OCI-M2 (cell line): ENCODE measurements around the gene CLDN12.

Experiments used
- DNase-seq: peaks from one replicate; lab custom pipeline; 2025; ENCODE audit not compliant: unreplicated experiment; lab: John Stamatoyannopoulos, UW

The CLDN12 gene

DNA sequence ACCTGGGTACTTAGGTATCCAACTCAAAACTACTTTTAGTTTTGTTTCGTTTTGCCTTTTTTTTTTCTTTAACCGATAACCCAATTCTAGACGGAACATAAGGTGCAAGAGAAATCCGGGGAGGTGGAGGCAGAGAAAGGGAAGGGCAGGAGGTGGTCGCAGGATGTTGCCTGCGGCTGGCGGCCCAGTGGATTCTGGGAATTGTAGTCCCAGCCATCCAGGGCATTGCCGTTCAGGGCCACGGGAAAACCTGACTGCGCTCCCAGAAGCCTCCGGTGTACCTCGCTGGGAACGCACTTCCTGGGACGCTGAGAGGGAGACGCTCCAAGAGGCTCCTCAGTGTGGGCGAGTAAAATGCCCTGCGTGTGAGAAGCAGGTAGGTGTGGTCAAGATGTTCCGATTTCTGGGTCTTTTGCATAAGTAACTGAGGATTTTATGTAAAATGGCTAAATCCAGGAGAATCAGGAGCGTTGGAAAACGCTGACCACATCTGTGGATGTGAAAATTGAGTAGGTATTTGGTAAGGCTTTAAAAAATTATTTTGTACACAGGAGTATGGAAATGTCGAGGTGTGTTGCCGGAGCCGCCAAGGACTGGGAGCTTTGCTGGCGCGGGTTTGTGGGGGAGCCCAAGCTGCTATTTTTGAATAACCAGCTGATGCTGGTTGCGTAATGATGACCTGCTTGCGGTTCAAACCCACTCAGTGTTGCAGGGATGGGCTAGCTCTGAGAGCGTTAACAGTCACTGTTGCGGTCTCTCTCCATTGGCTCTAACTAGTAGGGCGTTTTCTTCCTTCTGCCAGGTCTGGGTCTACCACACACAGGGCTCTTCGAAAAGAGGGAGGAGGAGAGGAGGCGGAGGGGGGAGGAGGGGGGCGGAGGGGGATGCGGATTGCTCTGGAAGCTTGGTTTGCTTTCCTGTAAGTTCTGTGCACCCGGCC lies at the start of gene CLDN12:
CLDN12 (plus strand) TSS at position 288 of the 940 bp plus-strand sequence. CDS start 9,216 bp downstream, outside the sequence.
- peak; percentile 42 for DNase-seq

DNA sequence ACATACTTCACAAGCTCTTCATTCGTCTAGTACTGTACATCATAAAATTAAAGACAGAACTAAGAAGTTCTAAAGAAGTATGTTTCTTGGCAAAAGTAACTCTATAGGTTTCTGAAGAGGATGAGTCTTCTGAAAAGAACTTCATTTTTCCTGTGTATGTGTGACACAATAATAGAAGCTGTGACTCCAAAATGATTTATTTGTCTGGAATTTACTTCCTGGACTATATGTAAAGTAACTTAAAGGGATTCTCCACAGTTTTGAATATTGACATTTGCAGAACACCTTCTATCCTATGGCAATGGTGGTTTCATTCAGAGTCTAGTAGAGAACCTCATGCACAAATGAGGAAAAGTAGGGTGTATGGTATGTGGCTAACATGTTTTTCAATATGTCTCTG lies 19.8 kb upstream of the CLDN12 start:
- DNase-seq = no peak

DNA sequence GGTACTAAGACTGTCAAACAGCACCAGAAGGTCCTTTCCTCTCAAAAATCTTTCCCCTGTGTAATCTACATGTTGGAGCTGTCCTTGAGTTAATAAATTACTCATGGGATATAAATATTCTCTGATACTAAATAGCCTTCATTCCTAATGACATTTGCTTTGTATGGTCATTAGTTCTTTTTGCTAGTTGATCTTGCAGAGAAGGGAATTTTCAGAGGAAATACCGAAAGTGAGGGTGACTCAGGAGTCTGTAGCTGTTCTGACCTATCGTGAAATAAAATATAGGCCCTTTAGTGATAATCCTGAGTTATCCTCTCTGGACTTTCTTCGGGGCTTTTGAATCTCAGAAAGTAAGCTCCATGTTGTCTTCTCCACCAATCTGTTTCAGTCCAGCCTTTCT lies 19.4 kb upstream of the CLDN12 start:
- DNase-seq = no peak

DNA sequence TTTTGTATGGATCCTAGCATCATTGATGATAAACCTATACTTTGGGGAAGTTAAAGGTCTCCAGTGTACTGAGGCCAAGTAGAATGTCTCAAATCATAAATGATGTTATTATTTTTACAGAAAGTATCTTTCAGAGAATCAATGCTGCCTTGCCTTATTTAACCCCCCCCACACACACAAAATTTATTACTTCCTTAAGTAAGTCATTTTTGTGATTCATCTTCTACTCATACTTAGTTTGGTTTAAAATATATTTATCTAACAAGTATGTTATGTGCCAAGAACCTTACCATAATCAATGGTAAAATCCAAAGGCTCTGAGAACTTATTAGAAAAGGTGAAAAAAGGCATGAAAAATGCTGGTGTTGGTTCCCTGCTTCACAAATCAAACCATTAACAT lies 18.8 kb upstream of the CLDN12 start:
- DNase-seq = no peak

DNA sequence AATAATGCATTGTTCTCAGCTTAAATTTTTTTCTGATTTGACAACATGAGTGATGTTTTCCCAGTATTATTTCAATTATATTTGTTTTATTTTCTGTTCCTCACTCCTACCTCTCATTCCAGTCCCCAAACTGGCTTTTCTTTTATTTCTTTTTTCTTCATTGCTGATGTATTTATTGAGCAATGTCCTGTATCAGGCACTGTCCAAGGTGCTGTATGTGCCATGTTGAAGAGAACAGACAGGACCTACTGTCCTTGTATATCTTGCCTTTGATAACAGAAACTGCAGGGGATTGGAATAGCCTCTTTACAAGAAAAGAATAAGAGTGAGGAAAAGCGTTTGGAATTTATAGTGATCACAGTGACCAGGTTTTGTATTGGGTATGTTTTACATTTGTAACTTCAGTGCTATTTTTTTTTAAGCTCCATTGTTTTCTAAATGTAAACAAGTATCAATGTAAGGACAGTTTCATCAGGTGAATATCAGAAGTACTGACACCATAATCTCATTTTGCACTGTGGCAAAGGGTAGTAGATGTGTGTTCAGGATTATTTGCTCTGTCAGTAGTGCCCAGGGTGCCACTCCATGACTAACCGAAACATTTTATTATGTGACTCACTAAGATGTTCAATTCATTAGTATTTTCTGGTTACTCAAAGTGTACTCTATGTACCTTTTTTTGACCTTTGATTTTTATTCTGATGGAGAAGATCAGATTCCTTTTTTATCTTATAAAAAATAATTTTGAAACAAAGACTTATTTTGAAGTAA lies 15.6 kb upstream of the CLDN12 start:
- no peak for DNase-seq

DNA sequence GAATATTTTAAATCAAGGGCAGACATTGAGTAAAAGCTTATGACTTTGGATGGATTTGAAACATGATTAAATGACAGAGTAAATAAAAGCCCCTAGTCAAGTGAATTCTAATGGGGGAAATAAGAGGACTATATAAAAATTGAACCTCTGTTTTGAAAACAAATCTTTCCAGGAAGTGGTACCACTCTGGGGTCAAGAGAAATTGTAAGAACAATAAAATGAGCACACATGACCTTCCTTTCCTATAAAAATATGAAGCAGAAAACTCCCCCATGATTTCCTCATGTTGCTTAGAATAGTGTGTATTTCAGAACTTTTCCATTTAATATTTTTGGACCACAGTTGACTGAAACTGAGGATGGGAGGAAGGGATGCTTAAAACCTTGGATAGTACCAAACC lies 12.3 kb upstream of the CLDN12 start:
- DNase-seq = no peak

DNA sequence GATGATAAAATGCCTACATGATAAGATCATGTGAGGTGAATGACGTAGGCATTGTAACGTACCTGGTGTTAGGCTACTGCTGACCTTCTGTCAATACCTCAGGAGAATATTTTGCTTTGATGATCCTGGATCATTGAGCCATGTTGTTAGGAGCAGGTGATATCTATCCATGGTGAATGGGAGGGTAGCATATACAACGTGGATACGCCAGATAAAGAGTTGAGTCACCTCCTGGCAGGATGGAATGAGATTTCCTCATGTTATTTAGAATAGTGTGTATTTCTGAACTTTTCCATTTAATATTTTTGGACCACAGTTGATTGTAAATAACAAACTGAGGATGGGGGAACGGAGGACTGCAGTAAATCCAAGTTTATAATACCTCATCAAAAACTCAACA lies 11.8 kb upstream of the CLDN12 start:
- no peak for DNase-seq

DNA sequence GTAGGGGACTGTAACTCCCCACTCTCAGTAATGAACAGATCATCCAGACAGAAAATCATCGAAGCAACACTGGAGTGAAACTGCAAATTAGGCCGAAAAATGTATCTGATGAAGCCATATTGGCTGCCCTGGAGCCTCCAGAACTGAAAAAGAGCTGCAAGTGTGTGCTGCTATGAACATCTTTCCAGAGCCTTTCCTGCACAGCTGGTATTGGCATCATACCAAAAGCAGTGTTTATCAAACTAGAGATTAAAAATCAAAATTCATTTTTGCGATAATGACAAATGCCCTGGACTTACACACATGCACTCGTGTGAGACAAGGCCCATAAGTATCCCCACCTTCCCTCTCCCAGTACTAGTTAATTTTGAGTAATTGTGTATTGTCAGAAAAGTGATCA lies 6.8 kb upstream of the CLDN12 start:
- DNase-seq = no peak

DNA sequence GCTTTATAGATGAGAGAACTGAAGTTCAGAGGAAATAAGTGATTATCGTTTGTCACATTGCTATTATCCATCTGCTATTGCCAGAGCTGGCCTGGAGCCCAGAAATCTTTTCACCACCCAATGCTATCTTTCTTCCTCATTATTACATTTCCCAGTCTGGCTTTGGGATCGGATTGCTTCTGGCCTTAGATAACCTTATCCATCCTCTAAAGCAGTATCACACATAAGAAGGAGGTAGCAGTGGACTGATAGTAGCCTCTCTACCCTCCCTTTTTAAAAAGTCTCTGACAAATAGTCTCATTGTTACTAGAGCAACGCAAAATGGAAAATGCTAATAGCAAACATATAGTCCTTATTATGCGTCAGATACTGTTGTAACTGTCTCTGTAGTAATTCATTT lies 1.3 kb upstream of the CLDN12 start:
- DNase-seq = no peak

DNA sequence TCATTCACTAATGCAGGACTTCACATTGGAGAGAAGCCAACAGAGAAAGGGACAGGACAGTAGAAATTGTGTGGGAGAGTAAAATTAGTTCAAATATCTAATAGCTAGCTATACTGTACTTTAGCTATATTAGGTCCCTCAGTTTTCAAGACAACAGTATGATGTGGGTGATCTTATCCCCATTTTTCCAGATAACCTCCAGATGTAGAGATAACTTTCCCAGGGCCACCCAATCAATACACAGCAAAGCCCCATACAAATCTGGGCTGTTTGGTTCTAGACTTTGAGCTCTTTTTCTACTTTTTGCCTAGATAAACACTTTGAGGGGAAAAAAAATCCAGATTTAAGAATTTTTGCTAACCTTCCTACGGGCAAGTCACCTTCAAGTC lies 482 bp upstream of the CLDN12 start:
- no peak for DNase-seq

DNA sequence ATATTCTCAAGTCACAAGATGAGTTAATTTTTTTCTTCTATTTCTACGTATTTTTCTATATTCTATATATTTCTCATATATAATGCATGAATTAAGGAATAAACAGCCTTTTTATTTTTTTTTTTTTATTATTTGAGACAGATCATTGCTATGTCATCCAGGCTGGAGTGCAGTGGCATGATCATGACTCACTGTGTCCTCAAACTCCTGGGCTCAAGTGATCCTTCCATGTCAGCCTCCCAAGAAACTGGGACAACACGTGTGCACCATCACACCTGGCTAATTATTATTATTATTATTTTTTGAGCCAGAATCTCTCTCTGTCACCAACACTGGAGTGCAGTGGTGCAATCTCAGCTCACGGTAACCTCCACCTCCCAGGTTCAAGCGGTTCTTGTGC lies 1.5 kb downstream of the CLDN12 start:
- no peak for DNase-seq

DNA sequence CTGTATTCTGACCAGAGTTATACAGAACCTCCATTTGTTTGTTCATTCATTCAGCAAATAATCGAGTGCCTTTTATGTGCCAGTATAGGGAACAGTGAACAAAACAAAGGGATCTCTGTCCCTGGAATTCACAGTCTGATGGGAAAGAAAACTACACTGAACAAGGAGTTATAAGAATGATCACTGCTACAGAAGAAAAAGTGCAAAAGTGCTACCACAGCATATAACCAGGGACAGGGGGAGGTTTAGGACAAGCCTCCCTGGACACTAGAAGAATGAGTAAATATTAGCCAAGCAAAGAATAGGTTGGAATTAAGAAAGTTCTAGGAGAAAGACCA lies 4.2 kb downstream of the CLDN12 start:
- no peak for DNase-seq

DNA sequence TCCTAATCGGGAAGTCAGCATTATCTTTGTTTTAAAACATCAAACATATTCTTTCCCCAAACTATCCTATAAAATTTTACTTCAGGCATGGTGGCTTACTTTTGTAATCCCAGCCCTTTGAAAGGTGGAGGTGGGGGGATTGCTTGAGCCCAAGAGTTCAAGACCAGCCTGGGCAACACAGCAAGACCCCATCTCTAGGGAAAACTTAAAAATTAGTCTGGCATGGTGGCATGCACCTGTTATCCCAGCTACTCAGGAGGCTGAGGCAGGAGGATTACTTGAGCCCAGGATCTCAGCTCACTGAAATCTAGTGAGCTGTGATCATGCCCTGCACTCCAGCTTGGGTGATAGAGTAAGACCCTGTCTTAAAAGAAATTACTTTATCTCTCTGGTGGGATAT lies 4.9 kb downstream of the CLDN12 start:
- DNase-seq = no peak

DNA sequence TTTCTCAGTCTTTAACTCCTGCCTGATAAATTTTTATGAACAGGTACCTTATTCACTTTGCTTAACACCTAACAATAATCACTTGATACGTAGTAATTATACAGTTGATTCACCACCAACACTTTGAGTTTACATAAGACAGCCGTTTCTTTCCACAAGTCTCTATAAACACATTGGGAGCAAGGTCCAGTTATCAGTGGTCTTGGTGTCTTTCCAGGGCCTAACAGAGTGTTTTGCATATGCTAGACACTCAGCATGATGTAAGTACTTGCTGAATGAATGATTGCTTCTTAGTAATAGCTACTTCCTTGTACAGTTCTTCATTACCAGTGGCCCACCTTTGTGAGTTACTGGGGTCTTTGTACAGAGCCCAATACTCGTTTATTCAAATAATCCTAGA lies 6.4 kb downstream of the CLDN12 start:
- no peak for DNase-seq

DNA sequence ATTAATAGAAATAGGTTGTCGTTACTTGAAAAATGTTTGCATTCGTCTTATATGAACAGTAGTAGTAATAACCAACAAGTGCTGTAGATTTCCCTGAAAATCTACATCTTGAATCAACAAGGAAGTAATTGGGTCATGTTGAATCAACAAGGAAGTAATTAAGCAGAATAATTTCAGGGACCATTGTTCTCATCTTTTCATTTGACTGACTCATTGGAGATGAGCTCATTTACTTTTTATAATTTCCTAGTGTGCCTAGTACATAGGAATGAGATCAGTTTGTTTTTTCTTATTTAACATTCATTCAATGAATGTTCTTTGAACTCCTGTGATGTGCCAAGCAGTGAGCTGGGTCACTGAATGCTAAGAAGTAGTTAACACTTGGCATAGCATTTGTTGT lies 8.2 kb downstream of the CLDN12 start:
- DNase-seq = no peak

DNA sequence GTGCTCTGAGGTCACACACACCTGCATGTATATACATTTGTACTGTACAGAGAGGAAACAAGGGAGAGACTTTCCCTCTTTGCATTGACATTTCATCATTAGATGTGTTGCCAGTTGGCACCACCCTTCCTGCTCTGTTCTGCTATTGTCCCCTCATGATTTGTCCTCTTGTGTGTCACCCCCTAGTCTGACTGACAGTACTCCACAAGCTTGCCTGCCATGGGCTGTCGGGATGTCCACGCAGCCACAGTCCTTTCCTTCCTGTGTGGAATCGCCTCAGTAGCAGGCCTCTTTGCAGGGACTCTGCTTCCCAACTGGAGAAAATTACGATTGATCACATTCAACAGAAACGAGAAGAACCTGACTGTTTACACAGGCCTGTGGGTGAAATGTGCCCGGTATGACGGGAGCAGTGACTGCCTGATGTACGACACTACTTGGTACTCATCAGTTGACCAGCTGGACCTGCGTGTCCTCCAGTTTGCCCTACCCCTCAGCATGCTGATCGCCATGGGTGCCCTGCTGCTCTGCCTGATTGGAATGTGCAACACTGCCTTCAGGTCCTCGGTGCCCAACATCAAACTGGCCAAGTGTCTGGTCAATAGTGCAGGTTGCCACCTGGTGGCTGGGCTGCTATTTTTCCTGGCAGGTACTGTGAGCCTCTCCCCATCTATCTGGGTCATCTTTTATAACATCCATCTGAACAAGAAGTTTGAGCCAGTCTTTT lies 9.4 kb downstream of the CLDN12 start:
- no peak for DNase-seq

DNA sequence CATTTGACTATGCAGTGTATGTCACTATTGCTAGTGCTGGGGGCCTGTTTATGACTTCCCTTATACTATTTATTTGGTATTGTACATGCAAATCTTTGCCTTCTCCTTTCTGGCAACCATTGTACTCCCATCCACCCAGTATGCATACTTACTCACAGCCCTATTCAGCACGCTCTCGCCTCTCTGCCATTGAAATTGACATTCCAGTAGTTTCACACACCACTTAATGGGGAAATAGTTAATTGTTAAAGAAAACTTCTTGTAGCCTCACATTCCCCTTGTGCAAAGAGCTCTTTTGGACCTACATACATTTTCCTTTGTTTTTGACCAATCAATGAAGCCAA lies 9.9 kb downstream of the CLDN12 start:
- no peak for DNase-seq

DNA sequence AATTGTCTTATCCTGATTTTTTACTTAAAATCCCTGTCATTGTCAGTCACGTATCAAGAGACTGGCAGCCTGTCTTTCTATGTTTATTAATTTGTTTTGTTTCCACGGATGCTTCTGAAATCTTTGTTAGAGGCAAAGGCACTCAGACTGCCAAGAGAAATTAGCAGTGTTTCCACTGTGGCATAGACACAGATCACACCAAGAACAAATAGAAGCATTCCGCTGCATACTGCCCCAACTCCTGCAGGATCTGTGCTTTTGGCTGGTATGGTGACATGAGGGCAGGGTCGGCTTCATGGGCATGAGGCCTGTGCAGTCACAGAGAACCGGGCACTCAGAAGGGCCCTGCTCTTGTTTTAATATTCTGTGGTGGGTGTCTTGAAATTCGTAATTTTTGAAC lies 18.4 kb downstream of the CLDN12 start:
- no peak for DNase-seq

DNA sequence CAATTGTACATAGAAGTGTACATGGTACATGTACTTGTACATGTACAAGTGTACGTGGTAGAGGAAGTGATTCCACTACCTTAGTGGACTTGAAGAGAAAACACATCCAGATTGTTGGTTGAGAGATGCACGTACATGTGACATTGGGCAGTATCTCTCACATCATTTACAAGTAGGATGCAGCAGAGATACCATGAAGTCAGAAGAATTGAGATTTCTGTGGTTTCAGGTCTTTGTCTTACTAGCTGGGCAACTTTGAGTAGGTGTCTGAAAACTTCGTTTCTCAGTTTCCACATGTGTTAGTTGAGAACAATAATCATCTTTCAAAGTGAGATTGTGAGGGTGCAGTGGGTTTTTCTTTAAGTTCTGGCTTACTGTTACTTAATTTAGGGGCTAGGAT lies 21.5 kb downstream of the CLDN12 start:
- DNase-seq = no peak

DNA sequence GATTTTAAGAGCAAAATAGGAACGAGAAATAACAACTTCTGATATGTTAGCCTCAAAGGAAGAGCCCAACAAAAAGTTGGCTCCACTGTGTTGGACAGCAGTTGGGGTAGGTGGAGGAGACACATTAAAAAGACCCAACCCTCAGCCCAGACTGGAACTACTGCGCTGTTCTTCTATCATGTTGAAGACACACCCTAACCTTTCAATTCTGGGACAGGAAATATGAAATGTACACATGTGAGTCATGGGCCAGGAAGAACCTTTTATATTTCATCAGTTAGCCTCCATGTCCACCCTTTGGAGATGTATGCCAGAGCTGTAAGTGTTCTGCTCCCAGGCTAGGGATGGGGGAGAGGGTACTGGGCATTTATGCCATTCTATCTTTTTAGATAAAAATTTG lies 22.1 kb downstream of the CLDN12 start:
- no peak for DNase-seq

DNA sequence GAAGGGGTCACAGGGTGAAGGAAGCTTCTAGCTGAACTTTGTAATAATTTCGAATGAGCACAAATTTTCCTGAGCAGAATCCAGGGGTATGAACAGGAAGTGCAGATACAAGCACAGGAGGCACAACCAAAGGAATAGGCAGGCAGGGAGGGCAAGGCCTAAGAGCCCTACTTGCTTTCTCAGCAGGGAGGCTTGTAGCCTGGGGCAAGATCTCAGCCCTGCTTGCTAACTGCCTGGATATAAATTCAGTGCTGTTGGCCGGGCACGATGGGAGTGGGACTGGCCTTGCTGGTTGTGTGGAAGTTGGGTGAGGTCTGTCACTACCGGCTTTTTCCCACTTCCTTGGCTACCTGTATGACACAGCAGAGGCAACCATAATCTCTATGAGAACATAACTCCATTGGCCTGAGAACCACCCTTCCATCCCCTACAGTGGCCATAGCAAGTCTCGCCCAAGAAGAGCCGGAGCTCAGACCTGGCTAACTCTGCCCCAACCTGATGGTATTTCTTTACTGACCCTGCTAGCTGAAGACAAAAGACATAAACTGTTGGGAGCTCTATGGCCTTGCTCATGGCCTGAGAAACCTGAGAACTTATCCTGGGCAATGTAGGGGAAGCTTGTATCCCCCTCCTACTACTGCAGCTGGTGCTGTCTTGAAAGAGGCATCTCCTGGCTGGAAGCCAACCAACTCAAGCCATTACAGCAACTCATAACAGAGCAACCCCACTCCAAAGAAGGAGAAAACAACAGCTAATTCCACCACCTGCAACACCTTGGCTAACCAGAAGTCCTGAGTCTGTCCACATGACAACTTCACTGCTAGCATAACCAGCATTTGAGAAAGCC lies 27.6 kb downstream of the CLDN12 start:
- no peak for DNase-seq
